ENCODE measurements around the gene MT3. TPM values are rescaled to one million over a fixed set of nuclear protein-coding genes. Genes with fewer than 3 reads are reported as not detected.

MT3 gene
- total and polyA plus RNA-seq, 2 of the 13 experiments (the other 11 are each of a cell fraction or from before 2014, with no cell fraction given), result not detected

GRCh38 chr16:56610017-56610608, 20.8 kb downstream of the MT3 start (continued):
- TF ChIP-seq, protein P1, sequence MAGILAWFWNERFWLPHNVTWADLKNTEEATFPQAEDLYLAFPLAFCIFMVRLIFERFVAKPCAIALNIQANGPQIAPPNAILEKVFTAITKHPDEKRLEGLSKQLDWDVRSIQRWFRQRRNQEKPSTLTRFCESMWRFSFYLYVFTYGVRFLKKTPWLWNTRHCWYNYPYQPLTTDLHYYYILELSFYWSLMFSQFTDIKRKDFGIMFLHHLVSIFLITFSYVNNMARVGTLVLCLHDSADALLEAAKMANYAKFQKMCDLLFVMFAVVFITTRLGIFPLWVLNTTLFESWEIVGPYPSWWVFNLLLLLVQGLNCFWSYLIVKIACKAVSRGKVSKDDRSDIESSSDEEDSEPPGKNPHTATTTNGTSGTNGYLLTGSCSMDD (CRISPR knock-in tag; IDR thresholded peaks at IDR 0.05), result no peak
- TF ChIP-seq RFX3 (CRISPR knock-in tag; IDR thresholded peaks at IDR 0.05), result no peak
- TF ChIP-seq ZBTB1 (CRISPR knock-in tag; IDR thresholded peaks at IDR 0.05; ENCODE audit: borderline replicate concordance), result no peak
- TF ChIP-seq, protein P2, sequence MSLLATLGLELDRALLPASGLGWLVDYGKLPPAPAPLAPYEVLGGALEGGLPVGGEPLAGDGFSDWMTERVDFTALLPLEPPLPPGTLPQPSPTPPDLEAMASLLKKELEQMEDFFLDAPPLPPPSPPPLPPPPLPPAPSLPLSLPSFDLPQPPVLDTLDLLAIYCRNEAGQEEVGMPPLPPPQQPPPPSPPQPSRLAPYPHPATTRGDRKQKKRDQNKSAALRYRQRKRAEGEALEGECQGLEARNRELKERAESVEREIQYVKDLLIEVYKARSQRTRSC (CRISPR knock-in tag; IDR thresholded peaks at IDR 0.05; ENCODE audit: low read depth), result no peak
- TF ChIP-seq KDM4B (CRISPR knock-in tag; IDR thresholded peaks at IDR 0.05), result no peak
- TF ChIP-seq MXD1 (CRISPR knock-in tag; IDR thresholded peaks at IDR 0.05), result no peak
- no peak for TF ChIP-seq NCOA5 (CRISPR knock-in tag; IDR thresholded peaks at IDR 0.05)
- TF ChIP-seq CREB3 (CRISPR knock-in tag; IDR thresholded peaks at IDR 0.05), result no peak
- no peak for TF ChIP-seq AGO1 (IDR thresholded peaks at IDR 0.05; ENCODE audit: low read depth, low read length, poor library complexity, severe bottlenecking)
- TF ChIP-seq ZNF350 (CRISPR knock-in tag; IDR thresholded peaks at IDR 0.05; ENCODE audit: borderline replicate concordance, low read depth), result no peak; the same call in 1 of the 2 replicates
- TF ChIP-seq ZNF20 (CRISPR knock-in tag; IDR thresholded peaks at IDR 0.05), result no peak
- no peak for TF ChIP-seq PCBP2 (optimal IDR thresholded peaks at IDR 0.05; ENCODE audit: low read depth, low read length, poor library complexity, severe bottlenecking)
- TF ChIP-seq, protein P3, sequence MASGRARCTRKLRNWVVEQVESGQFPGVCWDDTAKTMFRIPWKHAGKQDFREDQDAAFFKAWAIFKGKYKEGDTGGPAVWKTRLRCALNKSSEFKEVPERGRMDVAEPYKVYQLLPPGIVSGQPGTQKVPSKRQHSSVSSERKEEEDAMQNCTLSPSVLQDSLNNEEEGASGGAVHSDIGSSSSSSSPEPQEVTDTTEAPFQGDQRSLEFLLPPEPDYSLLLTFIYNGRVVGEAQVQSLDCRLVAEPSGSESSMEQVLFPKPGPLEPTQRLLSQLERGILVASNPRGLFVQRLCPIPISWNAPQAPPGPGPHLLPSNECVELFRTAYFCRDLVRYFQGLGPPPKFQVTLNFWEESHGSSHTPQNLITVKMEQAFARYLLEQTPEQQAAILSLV (CRISPR knock-in tag; IDR thresholded peaks at IDR 0.05; ENCODE audit: borderline replicate concordance), result peak; percentile 64; the same call in 1 of the 2 replicates
- no peak for TF ChIP-seq GABPA (IDR thresholded peaks at IDR 0.05; ENCODE audit: low read depth, low read length)
- peak; percentile 10 for TF ChIP-seq GABPA (CRISPR knock-in tag; IDR thresholded peaks at IDR 0.05; ENCODE audit: low read depth)
- TF ChIP-seq EEA1 (CRISPR knock-in tag; IDR thresholded peaks at IDR 0.05; ENCODE audit: borderline replicate concordance), result no peak
- no peak for TF ChIP-seq FIP1L1 (IDR thresholded peaks at IDR 0.05; ENCODE audit: borderline replicate concordance, insufficient read depth, low read depth, low read length)
- no peak for TF ChIP-seq SRSF1 (optimal IDR thresholded peaks at IDR 0.05; ENCODE audit: low read depth, low read length)
- TF ChIP-seq ZNF749 (CRISPR knock-in tag; IDR thresholded peaks at IDR 0.05; ENCODE audit: borderline replicate concordance), result no peak
- TF ChIP-seq ELF3 (CRISPR knock-in tag; IDR thresholded peaks at IDR 0.05), result no peak
- no peak for TF ChIP-seq ZNF367 (CRISPR knock-in tag; IDR thresholded peaks at IDR 0.05; ENCODE audit: borderline replicate concordance)
- TF ChIP-seq TSC22D2 (CRISPR knock-in tag; IDR thresholded peaks at IDR 0.05; ENCODE audit: borderline replicate concordance), result no peak
- no peak for TF ChIP-seq FLYWCH1 (CRISPR knock-in tag; IDR thresholded peaks at IDR 0.05)
- no peak for TF ChIP-seq ZNF207 (IDR thresholded peaks at IDR 0.05; ENCODE audit: borderline replicate concordance)
- no peak for TF ChIP-seq ZBTB42 (CRISPR knock-in tag; IDR thresholded peaks at IDR 0.05)
- TF ChIP-seq ELF4 (CRISPR knock-in tag; IDR thresholded peaks at IDR 0.05; ENCODE audit: borderline replicate concordance), result no peak
- TF ChIP-seq JDP2 (CRISPR knock-in tag; IDR thresholded peaks at IDR 0.05; ENCODE audit: borderline replicate concordance), result no peak
- TF ChIP-seq TEAD2 (CRISPR knock-in tag; IDR thresholded peaks at IDR 0.05), result no peak

Measured in HepG2 (cell line).